CMK (cell line): ENCODE data around the gene CSNK1D.
"Not testable (repeated sequence)": the region's sequence is repeated elsewhere in the genome, so short reads cannot be mapped to it uniquely, and the experiment has no call there.

ENCODE experiments used
- DNase-seq: peaks from one replicate; pipeline ENCODE4 v3.0.0-alpha.2; 2010; ENCODE audit warnings: low read depth

CSNK1D gene

DNA sequence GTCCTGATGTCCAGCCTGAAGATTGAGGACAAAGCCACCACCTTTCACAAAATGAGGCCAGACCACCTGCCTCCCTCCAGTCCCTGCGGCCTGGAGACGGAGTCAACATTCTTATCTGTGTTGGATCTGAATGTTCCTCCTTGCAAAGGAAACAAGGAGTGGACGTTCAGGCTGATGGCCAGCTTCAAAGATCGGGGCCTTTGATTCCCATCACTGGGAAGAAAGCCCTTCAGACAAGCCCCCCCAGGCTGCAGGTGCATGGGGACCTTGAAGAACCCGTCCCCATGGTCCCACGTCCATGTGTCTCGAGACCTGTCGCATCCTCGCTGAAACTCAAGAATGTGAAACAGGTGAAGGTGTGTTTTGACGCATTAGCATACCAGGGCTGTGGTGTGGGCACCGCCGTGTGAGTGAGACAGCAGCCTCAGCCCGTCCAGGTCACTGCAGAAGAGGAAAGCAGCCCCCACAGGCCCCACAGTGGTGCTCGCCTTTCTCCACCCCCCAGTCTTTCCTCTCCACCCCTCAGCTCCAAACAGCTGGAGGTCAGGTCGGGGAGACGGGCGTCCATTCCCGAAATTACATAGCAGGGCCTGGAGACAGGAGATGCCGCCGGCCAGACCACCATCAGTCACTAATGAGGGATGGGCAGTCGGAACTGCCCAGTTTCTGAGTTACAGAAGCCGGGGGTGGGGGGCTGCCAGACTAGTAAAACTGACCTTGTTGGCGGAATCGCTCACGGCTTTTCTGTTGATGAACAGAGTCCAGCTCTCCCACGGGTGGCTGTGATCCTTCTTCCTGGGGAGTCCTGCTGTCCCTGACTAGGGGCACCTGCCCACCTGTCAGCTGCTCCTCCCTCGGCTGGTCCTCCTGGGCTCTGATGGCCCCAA lies 877 bp upstream of the CSNK1D start:
- DNase-seq: no peak

DNA sequence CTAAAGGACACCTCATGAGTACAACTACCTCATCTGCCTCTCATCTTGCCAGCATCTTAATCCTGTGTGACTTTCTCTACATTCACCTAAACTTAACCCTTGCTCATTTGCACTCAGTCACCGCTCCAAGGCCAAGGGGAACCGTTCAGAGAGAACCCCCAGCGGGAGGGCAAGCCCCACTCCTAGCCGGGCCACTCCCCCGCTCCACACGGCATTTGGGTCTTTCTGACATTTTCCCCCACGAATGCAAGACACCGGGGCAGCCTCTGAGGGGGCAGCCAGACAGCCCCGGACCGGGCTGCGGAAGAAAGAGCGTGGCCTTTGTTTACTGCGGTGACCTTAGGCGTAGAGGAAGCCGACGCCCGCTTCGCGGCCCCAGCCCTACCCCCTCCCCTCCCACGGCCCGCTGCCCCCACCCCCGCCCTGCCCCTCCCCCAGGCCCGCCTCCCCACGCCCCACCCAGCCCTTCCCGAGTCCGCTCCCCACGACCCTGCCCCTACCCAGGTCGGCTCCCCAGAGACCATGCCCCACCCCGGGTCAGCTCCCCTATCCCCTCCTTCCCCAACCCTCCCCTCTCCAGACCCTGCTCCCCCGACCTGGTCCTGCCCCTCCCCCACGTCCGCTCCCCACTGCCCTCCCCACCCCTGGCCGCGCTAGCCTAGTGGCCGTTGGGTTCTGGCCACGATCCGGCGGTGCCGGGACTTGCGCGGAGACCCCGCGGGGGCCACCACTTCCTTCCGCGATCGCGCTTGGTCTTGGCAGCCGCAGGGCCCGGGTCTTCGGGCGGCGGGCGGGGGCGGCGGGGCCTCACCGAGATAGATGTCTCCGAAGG lies 789 bp downstream of the CSNK1D start:
- DNase-seq: peak; percentile 78

DNA sequence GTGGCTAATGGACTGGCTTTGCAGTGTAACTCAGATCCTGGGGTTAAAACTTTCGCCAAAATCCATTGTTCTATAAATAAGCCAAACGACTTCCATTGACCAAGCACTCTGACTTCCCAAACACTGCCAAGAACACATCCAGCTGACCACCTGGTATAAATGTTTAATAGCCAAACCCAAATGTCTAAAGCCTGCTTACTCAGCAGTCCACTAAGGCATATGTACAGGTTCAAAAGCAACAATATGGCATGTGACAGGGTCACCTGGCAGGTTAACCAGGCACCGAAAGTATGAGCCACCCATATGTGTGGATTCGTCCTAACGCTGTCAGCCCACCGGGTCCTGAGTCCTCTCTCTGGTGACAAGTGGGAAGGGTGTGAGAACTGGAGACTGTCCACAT lies 2.1 kb downstream of the CSNK1D start:
- DNase-seq: no peak

DNA sequence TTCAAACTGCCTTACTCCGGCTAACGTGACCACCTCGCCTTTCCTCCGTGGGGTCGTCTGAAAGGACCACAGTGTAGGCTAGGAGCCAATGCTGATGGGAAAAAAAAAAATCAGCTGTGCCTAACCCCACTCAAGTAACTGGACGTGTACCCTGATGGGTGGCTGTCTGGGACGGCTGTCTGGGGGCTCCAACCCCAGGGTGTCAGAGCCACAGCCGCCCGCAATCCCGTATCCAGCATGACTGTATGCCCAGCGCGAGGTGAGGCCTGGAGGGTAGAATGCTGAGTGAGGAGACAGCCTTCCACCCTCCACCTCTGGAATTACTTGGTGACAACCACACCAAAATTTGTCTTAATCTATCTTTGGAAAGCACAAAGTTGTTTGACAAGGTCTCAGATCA lies 2.8 kb downstream of the CSNK1D start:
- no peak for DNase-seq

DNA sequence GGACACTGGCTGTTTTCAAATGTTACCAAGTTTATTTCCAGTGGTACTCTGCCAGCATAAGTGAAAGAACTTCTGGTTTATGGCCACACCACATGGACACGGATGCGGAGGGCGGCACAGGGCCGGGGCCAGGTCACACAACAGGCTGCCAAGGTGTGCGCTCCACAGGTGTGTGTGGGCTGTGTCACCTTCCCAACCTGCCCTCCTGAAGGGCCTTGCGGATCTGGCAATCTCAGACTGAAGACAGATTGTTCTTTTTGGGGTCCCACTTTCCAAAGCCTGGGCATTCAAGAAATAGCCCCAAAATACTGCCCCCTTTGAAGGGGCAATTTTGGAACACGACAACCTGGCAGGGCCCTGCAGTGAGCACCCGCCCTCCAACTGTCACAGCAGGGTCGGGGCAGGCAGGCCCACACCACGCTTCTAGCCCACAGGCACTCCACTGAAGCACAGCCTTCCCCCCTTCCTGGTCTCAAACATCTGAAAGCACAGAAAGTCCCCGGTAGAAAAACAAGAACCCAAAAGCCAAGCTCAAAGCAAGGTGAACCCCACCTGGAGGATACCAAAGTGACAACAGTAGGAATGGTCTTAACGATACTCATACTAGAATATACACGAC lies 3.5 kb downstream of the CSNK1D start:
- no peak for DNase-seq

DNA sequence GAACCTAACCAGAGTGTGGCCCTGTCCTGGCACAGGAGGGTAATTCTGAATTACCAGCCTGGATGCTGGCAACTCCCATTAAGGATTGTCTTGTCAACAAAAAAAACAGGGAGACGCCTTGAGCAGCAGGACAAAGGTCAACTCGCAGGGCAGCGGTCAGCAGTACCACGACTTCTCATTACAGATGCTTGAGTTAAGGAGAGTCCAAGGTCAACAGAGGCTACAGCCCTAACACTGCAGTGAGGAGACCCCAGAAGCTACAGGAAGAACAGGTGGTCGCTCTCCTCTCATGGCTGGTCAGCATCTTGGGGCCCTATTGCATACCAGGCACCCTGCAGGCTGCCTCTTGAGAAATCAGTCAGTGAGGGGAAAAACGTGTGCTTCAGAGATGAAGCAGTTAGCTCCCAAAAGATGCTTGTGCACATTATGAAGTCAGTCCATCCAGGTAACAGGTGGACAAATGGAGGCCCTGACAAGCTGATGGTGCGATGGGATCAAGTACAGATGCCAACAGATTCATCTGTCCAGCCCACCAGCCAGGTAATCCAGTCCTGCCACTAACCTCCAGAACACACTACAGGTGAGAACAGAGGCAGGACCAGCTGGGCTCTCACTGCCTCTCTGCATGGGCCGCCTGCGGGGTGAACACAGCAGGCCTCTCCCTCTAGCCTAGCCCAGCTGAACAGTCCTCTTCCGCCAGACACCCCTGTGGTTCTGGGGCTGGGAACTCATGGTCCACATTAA lies 4.2 kb downstream of the CSNK1D start:
- no peak for DNase-seq

DNA sequence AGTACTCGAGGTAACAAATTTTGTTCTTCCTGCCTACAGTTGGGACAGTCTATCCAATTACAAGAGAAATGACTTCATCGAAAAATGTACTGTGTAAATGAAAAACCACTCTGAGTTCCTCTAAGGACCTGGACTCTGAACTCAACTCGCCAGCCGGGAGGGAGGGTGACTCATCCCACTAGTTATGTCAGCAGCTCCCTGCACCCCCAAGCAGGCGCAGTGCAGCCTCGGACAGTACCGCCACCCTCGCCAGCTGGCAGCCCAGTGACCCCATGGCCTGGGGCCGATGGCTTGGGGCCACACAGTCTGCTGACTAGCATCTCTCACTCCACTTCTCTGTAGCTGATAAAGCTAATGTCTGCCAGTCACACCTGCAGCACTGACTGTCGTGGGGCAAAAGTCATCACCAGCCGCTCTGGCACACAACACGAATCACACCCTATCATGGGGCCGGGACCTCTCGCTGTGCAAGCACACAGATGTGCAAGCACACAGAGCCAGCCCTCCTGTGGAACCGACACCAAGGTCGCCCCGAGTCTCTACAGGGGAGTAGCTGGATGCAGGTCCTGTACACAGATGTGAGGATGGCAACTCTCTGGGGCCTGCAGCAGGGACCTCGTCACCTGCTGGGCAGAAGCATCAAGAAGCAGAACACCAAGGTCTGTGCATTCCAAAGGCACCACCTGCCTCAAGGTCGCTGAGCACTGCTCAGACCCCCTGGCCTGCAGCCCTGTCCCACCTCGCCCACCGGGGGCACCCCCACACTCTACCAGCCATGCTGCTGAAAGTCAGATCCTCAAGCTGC lies 5.7 kb downstream of the CSNK1D start:
- DNase-seq: no peak

DNA sequence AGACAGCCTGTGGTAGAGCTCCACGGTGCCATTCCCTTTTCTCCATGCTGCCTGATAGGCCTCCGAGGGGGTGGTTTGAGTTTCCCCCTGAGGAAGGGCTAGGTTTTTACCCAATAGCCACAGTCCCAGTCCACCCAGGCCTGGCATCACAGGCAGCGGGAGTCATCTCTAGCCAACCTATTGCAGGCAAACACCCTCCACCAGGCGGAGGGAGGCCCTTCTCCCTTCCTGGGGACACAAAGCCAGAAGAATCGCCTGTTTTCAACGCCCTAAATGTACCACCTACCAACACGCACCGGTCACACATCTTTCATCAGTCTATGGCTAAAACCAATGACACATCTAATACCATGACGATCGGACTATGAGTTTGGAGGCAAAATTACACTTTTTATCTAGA lies 7.4 kb downstream of the CSNK1D start:
- DNase-seq: no peak

DNA sequence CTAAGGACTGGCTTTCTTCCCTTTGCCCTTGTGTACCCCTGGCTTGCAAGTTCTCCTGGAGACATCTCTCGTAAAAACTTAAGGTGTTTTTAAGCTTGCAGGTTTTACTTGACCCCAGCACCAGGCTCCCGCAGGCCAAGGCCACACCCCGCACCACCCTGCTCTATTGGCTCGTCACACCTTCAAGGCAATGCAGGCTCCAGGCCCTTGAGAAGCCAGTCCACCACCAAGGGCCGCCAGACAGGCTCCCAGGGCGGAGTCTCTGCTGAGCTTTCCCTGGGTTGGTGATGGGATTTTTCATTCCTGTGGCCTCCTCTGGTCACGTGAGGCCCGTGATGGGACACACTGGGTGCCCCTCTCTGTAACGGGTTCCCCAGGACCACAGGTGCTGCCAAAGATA lies 9.9 kb downstream of the CSNK1D start:
- DNase-seq: no peak

DNA sequence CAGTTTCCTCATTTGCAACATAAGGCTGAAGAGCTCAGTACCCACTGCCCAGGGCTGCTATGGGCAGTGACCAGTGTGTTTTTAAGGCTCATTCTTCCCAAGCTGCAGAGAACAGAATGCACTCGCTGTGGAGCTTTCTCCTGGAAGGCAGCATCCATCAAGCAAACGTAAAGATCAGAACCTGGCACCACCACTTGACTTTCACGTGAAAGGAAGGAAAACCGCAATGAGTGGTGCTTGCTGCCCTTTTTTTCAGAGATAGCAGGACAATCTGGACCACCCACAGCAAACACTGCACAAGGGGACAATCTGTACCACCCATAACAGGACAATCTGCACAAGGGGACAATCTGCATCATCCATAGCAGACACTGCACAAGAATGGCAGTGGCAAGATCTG lies 11.2 kb downstream of the CSNK1D start:
- no peak for DNase-seq

DNA sequence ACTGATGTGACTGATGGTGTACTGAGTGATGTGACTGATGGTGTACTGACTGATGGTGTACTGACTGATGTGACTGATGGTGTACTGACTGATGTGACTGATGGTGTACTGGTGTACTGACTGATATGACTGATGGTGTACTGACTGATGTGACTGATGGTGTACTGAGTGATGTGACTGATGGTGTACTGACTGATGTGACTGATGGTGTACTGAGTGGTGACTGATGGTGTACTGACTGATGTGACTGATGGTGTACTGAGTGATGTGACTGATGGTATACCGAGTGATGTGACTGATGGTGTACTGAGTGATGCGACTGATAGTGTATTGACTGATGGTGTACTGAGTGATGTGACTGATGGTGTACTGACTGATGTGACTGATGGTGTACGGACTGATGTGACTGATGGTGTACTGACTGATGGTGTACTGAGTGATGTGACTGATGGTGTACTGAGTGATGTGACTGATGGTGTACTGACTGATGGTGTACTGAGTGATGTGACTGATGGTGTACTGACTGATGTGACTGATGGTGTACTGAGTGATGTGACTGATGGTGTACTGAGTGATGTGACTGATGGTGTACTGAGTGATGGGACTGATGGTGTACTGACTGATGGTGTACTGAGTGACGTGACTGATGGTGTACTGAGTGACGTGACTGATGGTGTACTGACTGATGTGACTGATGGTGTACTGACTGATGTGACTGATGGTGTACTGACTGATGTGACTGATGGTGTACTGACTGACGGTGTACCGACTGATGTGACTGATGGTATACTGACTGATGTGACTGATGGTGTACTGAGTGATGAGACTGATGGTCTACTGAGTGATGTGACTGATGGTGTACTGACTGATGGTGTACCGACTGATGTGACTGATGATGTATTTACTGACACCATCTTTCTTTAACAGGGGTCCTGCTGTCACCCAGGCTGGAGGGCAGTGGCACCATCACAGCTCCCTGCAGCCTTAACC lies 13.2 kb downstream of the CSNK1D start:
- DNase-seq: not testable (repeated sequence)

DNA sequence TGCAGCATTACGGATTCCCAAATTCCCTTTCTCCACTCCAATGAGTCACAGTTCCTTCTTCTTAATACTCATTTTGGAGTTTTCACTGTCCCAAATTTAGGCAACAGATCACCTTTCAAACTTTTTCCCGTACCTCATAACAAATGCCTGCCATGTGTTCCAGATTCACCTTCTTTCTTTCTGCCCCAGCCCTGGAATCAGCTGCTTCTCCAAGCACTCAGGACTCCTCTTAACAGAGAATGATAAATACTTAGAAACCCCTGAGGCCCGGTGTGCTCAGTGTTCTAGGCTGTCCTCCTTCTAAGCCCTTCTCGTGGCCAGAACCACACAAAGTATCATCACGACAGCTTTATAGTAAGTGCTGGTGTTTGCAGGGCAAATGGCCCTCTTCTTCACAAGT lies 14.9 kb downstream of the CSNK1D start:
- no peak for DNase-seq

DNA sequence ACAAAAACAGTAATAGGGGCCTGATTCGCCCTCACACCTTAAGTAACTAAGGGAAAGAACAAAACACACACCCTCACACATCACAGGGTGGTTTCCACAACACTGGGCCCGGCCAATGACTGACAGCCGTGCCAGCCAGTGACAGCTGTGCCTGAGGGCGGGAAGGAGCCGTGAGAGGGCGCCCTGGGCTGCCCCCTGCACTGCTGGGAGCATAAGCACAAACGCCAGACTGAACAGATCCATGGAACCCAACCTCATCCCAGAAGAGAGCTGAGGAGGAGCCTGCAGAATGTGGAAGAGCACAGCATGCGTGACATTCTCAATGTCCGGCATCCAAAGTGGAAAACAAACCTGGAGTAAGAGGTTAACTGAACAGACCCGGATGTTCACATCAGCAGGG lies 16.0 kb downstream of the CSNK1D start:
- no peak for DNase-seq

DNA sequence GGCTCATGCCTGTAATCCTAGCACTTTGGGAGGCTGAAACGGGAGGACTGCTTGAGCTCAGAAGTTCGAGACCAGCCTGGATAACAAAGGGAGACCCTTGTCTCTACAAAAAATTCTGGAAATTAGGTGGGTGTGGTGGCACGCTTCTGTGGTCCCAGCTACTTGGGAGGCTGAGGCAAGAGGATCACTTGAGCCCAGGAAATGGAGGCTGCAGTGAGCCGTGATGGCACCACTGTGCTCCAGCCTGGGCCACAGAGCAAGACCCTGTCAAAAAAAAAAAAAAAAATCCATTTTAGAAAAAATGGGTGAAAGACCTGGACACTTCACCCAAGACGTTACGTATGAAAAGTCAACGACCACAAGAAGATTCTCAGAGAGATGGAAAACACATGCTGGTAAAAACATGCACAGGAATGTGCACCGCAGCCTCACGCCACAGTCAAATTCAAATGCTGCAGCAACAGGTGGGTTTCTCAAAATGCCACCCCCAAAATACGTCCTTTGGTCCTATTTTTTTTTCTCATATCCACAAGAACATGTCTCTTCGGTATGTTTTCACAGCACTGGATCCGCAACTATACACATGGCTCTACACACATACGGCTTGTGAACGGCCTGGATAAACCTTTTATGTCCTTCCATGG lies 17.1 kb downstream of the CSNK1D start:
- DNase-seq: no peak

DNA sequence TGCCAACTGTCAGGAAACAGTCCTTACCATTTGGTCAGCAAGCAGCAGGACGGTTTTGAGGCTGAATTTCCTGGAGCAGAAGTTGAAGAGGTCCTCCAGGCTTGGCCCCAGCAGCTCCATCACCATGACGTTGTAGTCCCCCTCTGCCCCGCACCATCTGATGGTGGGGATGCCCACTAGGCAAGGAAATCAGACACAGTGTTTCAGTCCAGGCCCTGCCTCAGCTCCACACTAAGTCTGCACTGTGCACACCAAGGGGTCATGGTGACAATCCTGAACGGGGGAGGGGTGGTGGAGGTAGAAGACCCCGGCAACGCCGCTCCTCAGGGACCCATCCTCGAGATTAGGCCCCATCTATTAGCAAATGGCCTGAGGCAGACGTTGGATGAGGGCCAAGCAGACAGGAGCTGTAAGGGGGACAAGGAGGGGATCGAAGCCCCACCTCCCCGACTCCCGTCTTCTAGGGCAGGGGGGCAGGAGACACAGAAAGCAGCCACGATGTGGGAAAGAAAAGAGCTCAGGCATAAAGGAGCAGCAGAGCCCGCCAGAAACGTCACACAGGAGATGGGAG lies 18.0 kb downstream of the CSNK1D start:
- no peak for DNase-seq

DNA sequence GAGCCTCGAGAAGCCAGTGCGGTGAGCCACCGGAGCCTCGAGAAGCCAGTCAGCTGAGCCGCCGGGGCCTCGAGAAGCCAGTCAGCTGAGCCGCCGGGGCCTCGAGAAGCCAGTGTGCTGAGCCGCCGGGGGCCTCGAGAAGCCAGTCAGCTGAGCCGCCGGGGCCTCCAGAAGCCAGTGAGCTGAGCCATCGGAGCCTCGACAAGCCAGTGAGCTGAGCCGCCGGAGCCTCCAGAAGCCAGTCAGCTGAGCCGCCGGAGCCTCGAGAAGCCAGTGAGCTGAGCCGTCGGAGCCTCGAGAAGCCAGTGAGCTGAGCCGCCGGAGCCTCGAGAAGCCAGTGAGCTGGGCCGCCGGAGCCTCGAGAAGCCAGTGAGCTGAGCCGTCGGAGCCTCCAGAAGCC lies 18.8 kb downstream of the CSNK1D start:
- DNase-seq: not testable (repeated sequence)

DNA sequence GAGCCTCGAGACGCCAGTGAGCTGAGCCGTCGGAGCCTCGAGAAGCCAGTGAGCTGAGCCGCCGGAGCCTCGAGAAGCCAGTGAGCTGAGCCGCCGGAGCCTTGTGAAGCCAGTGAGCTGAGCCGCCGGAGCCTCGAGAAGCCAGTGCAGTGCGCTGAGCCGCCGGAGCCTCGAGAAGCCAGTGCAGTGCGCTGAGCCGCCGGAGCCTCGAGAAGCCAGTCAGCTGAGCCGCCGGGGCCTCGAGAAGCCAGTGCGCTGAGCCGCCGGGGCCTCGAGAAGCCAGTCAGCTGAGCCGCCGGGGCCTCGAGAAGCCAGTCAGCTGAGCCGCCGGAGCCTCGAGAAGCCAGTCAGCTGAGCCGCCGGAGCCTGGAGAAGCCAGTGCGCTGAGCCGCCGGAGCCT lies 19.4 kb downstream of the CSNK1D start:
- not testable (repeated sequence) for DNase-seq

DNA sequence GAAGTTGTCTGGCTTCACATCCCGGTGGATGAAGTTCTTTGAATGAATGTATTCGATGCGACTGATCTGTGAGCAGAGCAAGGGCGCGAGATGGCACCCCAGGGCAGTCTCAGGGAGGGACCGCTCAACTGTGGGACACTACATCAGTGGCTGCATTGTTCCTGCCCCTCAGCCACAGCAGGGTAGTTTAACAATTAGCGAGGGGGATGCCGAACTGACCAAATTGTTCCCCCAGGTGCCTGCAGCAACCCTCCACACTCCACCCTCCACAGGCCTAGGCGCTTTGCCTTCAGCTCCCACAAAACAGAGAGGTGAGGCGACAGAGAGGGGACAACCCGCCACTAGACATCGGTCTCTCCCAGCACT lies 20.3 kb downstream of the CSNK1D start:
- no peak for DNase-seq

DNA sequence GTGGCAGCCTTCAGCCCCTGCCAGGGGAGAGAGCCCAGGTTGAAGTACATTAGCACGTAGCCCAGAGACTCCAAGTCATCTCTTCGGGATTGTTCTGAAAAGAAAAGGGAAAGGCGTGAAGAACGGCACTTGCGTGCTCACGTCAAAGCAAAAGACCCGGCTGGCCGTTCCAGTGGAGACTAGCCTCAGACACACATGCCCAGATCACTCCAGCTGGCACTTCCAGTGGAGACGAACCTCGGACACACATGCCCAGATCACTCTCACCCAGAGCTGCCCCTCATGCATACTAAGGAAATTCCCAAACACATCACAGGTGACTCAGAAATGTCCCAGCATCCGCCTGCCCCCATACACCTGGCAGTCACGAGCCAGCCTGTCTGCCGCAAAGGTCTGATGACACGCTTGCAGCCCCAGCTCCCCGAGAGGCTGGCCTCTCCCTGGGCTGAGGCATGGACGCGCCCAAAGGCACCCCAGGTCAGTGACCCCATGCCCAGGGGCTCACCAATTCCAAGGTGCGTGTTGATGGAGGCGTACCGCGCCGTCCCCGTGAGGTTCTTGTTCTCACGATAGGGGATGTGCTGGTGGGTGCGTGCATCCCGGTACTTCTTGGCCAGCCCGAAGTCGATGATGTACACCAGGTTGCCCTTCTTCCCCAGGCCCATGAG lies 20.9 kb downstream of the CSNK1D start:
- no peak for DNase-seq
